ENCODE data around the gene RNU6-8.

The RNU6-8 gene

GRCh38 chr14:32202491-32202997 lies 525 bp downstream of the RNU6-8 start:
- DNase-seq = peak; percentile 74

DNA sequence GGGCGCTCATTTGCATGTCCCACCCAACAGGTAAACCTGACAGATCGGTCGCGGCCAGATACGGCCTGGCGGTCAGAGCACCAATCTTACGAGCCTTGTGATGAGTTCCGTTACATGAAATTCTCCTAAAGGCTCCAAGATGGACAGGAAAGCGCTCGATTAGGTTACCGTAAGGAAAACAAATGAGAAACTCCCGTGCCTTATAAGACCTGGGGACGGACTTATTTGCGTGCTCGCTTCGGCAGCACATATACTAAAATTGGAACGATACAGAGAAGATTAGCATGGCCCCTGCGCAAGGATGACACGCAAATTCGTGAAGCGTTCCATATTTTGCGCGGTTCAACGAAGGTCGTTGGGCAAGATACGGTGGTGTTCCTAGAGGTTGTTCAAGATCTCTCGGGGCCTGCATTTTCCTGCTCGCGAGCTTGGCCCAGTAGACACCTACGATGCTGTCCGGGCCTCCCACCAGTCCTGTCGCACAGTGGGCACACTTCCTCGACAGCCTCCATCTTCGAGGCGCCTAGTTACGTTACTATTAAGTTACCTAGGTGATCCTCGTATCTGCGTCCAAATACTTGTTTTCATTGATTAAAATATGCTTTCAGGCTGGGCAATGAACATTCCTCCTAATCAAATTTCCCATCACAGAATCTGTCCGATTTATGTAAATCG lies 1.1 kb downstream of the RNU6-8 start, which contains the start of gene RNU6-7:
RNU6-7 (plus strand) TSS at position 230 of the 675 bp plus-strand sequence.
- peak; percentile 75 for DNase-seq

- peak; percentile 95 for DNase-seq
Observed at GRCh38 chr14:32201193-32201815, 1.8 kb downstream of the RNU6-8 start.

GRCh38 chr14:32200368-32201192 lies 2.5 kb downstream of the RNU6-8 start:
- DNase-seq = no peak

GRCh38 chr14:32197919-32198318 lies 5.2 kb downstream of the RNU6-8 start:
- DNase-seq = peak; percentile 4

DNA sequence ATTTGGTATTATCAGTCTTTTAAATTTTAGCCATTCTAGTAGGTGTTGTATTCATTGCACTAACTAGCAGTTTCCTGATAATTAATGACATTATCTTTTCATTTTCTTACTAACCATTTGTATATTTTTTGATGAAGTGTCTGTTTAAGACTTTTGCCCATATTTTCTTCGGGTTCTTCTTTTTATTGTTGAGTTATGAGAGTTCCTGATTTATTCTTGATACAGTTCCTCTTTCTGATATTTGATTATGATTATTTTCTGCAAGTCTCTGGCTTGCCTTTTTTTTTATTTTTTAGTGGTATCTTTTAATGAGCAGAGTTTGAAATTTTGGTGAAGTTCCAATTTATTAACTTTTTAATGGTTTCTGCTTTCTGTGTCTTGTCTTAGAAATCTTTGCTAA lies 7.4 kb downstream of the RNU6-8 start:
- DNase-seq = no peak

- no peak for DNase-seq
Observed at GRCh38 chr14:32193532-32193931, 9.5 kb downstream of the RNU6-8 start.

DNA sequence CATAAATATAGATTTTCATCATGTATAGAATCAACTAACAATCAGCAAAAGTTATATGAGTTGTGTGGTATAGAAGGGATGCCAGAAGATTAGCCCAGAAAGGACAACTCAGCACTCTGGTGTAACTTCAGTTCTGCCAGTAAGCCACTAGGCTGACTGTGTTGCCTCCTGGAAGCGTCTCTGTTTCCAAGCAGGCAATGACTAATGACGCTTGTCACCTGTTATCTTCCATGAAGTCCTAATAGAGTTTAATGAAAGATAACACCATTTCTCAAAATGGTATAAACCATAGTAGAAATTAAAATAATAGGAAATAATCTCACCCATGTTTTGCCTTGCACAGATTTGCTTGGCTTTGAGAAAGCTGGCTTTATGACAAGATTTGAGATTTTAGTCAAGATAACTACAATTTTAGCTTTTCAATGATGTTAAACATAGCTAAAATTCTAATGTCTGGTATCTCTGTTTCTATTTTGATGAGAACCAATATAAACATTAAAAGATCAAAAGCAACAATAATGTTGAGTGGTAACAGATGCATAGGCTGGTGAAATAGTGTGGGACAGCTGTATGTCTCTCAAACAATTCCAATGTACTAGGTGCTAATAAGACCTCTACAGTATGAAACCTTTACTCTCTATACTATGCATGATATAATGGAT lies 10.2 kb downstream of the RNU6-8 start:
- no peak for DNase-seq

GRCh38 chr14:32190673-32191072 lies 12.4 kb downstream of the RNU6-8 start:
- no peak for DNase-seq

DNA sequence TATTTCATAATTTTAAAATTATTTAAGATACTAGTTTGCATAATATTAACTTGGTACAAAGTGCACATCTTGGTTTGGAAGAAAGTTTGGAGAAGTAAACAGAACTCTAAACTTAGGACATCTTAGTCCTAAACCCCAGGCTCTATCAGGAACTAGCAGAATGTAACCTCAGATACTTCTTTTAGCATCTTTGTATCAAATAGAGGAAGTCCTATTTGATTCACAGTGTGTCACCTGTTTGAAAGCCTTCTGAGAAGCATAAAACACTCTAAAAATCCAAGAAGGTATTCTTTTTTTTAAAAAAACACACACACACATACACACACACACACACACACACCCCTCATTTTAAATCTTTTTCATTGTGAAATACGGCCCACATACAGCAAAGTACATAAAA lies 13.3 kb downstream of the RNU6-8 start:
- no peak for DNase-seq

DNA sequence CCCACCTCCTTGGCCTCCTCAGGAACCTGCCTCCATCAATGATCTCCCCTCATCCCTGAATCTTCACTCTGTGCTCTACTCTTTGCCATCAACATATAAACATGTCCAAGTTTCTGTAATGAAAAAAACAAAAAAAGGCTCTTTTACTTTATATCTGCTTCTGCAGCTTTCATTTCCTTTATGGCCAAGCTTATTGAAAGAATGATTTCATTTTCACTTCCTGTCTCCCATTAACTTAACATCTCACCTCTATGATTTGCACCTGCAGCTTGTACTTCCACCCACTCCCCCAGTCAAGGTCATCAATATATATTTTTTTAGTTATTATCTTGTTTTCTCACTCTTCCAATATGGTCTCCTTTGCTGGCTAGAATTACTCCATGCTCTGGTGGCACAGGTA lies 16.8 kb downstream of the RNU6-8 start:
- DNase-seq = no peak

DNA sequence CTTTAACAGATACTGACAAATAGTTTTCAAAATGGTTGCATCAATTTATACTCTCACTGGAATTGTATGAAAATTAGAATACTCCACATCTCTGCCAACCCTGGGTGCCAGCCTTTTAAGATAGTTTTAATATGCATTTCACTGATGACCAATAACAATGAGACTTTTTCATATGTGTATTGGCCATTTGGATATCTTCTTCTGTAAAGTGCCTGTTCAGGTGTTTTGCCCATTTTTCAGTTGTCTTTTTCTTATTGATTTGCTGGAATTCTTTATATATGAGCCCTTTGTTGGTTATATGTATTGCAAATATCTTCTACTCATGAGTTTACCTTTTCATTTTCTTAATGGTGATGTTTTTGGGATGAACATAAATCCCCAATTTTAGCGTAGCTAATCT lies 18.0 kb downstream of the RNU6-8 start:
- DNase-seq = no peak

GRCh38 chr14:32183151-32184058 lies 19.7 kb downstream of the RNU6-8 start:
- DNase-seq = no peak

DNA sequence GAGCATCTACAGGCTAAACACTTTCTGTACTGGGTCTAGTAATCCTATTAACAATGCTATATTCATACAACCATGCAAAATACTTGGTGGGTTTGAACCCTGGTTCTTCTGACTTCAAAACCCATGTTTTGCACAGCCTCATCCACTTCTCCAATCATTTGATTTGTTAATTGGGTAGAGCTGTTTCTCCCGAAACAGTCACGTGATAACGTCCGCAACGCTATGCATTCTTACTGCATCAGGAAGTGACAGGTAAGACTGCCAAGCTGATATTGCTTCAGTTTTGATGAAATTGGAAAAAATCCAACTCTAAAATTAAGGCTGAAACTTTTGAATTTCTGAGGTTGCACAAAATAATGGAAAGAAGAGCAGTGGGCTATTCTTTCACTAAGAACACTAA lies 31.6 kb downstream of the RNU6-8 start:
- DNase-seq = no peak

DNA sequence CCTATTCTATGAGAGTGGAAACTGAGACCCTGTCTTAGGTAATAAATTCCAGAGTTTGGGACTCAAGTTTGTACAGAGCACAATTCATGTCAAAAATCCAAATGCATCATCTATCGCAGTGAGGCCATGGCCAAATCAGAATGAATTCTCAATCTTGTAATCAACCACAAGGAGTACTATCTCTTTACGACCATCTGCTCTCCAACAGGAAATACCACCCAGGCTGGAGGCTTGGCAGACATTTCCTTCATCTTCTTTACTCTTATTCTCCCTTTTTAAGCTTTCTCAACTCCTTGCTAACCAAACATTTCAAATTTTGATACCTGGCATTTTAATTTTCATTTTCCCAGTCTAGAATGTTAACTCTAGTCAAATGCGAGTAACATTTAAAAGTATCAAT lies 33.9 kb downstream of the RNU6-8 start:
- no peak for DNase-seq

GRCh38 chr14:32167907-32168306 lies 35.2 kb downstream of the RNU6-8 start:
- peak; percentile 4 for DNase-seq

DNA sequence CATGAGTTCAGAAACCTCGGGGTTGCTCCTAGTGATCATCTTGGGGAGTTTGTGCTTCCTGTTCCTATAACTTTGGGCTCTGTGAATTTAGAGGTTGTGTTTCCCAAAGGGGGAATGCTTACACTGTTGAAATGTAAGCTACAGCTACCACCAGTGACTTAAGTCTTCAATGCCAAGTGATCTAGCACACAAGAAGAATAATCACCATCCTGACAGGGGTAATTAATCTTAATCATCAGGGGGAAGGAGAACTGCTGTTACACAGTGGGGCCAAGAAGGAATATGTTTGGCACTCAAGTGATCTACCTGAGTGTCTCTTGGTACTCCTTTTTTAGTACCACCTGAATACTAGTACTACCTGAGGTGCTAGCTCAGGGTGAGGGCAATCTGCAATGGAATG lies 36.1 kb downstream of the RNU6-8 start:
- no peak for DNase-seq

DNA sequence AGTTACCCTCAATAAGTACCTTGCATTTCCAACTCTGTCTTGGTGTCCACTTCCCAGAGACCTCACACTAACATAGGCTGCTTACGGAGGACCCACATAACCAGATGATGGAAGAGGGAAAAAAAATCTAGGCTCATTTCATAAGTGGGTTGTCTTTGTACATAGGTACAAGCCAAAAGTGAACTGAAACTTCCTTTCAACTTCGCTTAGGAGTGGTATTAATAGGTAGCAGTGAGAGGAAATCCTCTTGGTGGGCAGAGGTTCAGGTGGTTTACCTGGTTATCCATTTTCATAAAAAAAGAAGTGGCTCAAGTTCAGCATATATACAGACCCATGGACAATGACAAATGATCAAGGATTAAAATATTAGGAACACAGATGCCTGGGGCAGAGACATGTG lies 37.0 kb downstream of the RNU6-8 start:
- DNase-seq = no peak

All from DMS53 (cell line).